HL-60/S4 treated with retinoic acid at 250 ng/mL for 4 days and 3 days (cell line): ENCODE data around the gene LIPT2.

ENCODE experiments used
- in situ Hi-C: fragments of 300-500 bp; cut with MboI; formaldehyde crosslinking; loops from 2 replicates; pipeline ENCODE4 v1.7.0; 2022; ENCODE audit warnings: low sequenced_read_pairs

The LIPT2 gene

DNA sequence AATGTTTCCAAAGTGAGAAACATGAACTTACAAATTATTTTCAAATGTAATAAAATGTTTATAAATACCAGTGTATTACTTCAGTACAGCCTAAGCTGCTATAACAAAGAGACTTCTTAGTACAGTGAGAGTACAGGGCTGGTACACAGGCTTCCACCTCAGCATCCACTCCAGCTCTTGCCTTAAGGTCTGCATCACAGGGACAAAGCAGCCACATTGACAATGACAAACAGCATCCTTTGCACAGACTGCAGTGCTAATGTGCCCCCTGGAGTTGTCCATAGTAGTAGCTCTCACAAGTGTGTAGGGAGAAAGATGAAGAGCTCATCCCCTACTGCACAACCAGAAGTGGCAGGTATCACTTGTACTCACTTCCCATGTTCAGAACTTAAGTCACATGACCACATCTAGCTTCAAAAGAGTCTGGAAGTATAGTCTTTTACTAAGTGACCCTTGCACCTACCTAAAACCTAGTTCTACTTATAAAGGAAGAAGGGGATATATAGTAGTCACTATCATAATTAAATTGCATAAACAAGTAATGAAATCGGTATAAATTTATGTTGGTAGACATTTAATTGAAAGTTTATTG is 10.7 kb upstream of the LIPT2 start:
- in situ Hi-C loops = no loop called here

DNA sequence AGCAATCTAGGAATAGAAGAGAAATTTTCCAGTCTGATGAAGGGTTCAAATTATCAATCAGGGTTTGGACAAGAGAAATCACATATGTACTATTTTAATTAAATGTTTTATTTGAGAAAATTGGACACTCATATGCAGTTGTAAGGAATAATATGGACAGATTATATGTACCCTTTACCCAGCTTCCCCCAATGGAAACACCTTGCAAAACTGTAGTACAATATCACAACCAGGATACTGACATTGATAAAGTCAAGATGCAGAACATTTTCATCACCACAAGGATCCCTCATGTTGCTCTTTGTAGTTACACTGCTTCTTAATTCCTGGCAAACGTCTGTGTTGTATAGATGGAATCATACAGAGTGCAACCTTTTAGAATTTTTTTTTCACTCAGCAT is 1.4 kb upstream of the LIPT2 start:
- in situ Hi-C loops = no loop called here

DNA sequence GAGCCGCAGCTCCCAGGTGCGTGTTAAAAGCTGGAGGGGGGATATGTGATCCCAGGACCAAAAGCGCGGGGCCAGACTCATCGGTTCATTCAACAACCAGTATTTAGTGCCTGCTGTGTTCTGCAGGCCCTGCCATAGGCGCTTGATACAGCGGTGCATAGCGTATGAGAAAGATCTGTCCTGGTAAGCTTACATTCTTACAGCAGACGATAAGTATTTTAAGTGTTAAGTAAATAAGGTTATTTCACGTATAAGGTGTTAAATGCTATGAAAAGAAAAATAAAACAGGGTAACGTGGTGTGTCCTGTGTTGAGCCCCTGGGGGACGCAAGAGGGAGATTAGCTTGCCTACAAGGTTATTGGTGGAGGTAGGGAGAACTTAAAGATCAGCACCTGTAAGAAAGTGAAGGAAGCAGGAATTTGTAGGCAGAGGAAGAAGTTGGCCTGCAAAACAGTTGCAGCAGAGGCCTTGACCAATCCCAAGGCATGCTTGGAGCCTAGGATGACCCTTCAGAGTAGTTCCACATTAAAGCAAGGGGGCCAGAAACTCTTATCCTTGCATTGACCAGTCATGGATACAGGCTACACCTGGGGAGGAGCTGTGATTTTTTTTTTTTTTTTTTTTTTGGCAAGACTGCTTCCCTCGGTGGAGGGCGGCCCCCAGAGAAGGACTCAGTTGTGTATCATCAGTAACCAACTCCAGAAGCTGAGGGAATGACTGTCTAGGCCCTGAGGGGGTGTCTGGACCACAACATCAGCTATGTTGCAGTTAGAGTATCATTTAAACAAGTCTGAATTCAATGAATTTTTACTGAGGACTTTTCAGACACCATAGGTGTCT is 487 bp upstream of the LIPT2 start:
- in situ Hi-C loops = no loop called here

DNA sequence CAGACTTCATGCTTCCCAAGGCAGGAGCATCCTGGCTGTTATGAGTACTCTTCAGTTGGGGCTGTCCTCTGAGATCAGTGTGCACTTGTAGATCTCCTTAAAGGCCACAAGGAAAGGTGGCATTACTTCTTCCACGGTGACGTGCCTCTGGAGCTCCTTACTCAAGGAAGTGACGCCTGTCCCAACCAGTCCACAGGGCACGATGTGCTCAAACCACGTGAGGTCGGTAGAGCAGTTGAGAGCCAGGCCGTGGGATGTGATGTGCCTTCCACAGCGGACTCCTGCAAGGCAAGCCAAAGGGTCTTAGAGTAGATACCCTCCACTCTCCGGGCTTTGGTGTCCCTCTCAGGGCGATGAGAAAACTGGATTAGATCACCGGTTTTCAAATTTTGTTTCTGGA is 1.4 kb downstream of the LIPT2 start:
- in situ Hi-C loops = no loop called here

DNA sequence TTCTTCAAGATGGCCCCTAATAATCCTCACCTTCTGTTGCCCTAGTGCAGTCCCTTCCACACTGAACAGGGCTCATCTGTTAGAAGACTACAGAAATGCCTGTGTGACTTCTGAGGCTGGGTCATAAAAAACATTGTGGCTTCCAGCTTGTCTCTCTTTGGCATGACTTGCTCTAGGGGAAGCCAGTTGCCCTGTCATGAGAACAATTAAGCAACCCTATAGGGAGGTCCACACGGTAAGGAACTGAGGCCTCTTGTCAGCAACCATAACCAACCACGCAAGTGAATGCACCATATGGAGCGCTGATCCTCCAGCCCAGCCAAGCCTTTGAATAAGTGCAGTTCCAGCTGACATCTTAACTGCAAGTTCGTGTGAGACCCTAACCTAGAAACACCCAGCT is 2.6 kb downstream of the LIPT2 start:
- in situ Hi-C loops = no loop called here

DNA sequence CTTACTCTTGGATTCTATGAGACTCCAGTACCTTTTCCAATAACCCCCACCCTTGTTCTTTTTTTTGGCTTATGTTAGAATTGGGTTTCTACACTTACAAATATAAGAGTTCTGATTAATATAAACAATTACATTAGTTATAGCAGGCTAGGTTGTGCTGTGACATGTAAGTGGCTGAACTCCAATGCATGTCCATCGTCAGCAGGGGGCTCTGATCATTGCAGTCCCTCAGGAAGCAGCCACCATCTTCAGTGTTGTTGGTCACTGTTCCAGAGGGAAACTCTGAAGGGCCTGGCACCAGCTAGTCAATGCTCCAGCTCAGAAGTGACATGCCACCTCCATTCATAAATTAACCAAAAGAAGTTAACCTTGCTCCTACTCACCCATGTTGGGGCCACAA is 5.6 kb downstream of the LIPT2 start:
- in situ Hi-C loops = no loop called here

DNA sequence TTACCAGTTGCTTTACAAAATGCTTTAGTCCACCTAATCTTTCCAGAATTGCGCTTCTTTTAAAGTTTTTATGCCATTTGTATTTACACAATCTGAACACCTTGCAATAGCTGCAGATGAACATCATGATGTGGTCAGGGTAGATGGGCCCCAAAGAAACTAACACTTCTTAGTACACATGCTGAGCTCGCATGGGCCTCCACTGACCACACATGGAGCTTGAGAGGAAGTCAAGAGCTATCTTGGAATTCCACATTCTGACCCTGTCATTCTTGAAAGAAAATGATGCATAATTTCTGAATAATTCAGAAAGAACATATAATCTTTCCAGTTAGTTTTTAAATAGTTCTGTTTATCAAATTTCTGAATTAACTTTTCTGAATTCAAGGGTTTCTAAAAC is 7.7 kb downstream of the LIPT2 start:
- in situ Hi-C loops = no loop called here

DNA sequence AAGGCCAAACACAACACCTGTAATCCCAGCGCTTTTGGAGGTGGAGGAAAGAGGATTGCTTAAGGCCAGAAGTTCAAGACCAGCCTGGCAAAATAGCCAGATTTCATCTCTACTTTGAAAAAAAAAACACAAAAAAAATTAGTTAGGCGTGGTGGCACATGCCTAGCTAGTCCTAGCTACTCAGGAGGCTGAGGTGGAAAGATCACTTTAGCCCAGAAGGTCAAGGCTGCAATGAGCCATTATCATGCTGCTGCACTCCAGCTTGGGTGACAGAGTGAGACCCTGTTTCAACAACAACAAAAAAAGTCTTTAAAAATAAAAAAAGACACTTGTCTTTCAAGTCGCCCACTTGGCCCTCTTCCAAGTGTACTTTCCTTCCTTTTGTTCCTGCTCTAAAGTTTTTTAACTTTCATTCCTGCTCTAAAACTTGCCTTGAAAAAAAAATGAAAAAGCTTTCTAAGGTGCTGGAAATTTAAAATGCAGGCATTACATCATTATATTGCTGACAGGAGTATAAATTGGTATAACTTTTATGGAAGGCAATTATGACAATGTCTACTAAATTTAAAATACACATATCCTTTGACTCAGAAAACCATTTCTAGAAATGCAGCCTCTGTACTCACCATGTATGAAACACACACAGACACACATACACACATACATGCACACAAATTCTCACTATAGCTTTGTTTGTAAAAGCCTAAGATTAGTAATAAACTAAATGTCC is 12.7 kb downstream of the LIPT2 start:
- in situ Hi-C loops = no loop called here

DNA sequence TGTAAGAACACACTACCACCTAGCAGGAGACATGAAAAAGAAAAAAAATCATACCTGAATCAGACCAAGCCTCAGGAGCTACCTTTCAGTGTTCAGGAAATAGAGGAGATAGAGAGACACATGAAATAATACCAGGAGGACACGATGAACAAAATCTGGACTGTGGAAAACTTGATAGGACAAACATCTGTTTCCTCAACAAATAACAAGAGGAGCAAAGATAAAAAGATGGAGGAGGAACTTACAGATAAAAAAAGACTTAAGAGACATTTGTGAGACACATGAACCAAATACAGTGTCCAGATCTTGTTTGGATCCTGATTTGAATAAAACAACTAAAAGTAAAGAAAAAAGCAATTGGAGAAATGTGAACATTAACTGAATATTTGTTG is 13.8 kb downstream of the LIPT2 start:
- in situ Hi-C loops = no loop called here

DNA sequence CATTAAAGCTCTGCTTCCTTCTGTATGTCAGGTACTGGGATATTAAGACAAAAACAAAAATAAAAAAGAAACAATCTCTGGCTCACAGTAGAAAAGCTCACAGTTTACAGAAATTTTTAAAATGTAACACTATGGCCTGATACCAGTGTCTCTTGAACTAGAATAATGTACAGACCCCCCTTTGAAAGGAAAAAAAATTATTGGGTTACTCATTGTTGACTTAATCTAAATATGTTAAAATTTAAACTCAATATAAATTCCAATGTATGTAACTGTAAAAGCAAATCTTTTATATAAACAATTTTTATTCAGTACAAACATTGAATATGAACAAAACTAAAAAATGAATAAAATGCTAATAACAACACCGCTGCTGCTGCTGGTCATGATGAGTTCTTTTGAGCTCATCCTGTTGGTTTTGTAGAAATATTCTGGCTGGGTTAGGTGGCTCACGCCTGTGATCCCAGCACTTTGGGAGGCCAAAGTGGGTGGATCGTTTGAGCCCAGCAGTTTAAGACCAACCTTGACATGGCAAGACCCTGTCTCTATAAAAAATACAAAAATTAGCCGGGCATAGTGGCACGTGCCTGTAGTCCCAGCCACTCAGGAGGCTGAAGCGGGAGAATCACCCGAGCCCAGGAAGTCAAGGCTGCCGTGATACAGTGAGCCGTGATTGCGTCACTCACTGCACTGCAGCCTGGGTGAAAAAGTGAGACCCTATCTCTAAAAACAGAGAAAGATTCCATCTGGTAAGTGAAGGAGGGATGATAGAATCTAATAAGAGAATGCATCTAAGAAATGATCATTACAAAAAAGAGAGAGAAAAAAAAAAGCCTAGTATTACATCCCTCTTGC is 14.4 kb downstream of the LIPT2 start:
- in situ Hi-C loops = no loop called here

DNA sequence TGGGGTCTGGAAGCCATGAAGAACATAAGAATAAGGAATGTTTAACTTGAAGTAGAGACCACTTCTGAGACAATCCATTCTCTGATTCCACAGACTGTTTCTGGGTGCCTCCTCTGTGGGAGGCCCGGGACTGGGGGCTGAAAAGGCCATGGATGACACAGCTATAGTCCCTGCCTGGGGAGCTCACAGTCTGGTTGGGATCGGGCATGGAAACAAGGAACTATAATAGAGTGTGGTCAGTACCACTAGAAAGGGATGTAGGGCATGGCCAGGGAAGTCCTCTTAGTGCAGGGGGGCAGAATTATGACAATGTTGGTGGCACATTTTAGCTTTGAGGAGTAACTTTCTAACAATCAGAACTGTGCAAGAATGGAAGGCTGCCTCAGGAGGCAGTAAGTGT is 17.0 kb downstream of the LIPT2 start:
- in situ Hi-C loops = no loop called here

DNA sequence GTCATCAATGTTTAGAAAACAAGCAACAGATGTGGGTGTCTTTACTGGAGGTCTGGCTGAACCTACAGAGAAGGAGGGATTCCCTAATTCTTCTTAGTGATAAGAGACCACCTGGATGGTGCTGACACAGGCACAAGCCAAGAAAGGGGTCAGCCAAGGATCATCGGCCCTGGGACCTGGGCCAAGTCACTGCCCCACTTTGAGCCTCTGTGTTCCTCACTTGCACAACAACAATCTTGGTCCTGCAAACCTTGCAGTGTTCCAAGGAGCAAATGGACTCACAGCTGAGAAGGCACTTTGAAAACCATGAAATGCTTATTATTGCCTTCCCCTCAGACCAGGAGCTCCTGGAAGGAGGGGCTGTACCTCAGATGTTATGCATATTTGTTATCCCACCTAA is 19.2 kb downstream of the LIPT2 start:
- in situ Hi-C loops = no loop called here

DNA sequence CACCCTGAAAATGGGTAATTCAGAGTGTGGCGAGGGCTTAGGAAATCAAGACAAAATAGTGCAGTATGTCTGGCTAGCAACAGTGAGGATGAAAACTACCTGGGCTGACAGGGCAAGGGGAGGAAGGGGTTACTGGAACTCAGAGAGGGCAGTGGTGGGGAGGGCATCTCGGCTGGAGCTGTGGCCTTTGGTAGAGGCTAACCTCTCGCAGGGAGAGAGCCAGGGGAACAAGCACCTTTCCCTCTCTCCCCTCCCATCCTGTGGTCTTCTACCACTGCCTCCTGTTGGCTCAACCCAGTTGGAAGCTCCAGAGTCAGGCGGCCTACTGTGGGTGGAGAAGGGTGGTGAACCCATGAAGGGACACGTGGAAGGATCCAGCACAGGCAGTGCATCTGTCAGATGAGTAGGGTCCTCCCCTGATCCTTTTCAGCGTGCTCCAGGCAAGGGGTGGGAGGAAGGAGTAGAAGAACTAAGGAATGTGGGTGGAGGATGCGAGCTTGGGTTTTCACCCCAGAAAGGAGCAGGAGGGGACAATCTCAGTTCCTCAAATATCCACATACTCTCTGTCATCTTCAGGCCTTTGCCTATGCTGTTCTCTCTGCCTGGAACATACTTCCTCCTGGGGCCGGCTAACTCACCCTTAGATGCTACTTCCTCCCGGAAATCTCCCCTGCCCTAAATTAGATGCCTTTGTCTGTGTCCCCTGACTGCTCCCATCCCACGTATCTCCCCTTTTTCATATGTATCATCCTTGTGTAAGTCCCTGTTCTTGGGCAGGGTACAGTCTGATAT is 19.9 kb downstream of the LIPT2 start:
- in situ Hi-C loops = no loop called here

DNA sequence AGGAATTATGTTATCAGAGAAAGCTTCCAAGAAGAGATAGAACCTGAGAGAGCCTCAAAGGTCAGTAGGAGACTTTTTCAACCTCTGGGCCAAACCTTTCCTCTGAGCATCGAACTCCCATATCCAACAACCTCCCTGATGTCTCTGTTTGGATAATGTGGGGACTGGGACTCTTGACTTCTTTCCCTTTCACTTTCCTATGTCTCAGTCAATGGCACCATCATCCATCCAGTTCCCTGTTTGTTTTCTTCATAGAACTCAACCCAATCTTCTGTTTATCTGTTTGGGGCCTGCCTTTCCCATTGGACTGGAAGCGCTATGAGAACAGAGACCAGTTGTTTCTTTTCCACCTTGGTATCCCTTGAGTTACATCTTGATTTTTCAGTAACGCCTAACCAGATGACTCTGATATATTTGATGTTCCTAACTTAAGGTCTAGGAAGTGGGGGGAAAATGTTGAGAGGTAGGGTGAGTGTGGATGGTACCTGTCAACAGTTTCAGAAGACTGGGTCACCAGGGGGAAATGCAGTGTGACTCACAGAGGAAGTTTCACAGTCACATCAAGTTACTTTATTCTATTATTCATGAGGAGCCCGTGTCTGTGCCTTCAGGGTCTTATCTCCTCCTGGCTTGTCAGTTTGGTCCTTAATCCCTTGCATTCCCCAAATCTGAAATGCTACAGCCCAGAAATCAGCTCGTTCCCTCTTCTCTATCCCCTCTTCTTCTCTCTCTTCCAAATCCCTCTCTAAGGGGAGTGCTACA is 21.7 kb downstream of the LIPT2 start:
- in situ Hi-C loops = no loop called here

DNA sequence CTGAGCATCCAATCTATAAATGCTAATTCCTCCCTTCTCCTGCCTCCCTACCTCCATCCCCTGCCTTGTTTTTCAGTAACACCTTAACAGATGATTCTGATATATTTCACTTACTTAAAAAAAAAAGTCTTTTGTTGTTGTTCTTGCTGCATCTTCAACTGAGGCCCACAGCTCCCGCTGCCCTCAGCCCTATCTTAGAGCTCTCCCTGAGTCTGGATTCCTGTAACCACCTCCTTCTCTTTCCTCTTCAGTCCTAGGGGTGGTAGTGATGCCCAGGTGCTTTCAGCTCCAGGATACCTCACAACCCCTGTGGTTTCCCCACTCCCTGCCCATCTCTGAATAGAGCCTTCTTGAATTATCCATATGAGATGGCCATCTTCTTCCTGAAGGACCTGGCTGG is 22.5 kb downstream of the LIPT2 start:
- in situ Hi-C loops = no loop called here

DNA sequence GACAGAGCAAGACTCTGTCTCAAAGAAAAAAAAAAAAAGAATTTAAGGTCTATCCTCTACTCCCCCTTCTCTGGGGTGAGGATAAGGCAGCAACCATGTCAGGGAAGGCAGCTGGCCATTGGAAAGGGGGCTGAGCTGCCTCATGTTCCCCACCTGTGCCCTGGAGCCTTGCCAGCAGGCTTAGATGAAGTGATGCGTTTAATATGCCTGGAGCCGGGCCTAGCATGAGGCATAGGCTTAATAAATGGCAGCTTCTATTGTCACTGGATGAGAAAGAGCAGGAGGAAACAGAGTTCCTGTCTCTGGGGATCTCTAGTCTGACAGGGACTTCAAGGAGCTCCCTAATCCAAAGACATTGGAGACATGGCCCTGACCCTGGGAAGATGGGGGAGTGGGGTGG is 23.0 kb downstream of the LIPT2 start:
- in situ Hi-C loops = no loop called here

DNA sequence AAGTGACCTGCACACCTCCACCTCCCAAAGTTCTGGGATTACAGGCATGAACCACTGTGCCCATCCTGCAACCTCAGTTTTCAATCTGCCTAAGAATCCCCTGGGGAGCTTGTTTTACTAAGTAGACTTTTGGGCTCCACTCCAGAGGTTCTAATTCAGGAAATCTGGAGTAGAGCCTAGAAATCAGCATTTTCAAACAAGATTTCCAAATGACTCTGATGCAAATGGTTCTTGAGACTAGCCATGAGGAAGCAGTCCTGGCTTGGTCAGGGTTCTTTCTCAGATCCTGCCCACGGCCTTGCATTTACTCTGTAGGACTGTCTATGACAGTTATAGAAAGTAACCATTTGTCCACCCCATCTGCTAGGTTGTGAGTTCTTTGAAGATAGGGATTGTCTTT is 24.6 kb downstream of the LIPT2 start:
- in situ Hi-C loops = no loop called here

DNA sequence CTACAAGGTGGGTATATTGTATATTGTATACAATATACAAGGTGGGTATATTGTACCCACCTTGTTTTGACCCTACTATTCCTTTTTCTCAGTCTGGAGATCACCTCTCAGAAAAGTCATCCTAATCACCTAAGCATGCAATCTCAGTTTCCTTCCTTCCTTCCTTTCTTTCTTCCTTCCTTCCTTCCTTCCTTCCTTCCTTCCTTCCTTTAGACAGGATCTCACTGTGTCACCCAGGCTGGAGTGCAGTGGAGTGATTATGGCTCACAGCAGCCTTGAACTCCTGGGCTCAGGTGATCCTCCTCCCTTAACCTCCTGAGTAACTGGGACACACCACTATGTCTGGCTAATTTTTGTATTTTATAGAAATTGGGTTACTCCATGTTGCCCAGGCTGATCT is 25.0 kb downstream of the LIPT2 start:
- in situ Hi-C loops = no loop called here

DNA sequence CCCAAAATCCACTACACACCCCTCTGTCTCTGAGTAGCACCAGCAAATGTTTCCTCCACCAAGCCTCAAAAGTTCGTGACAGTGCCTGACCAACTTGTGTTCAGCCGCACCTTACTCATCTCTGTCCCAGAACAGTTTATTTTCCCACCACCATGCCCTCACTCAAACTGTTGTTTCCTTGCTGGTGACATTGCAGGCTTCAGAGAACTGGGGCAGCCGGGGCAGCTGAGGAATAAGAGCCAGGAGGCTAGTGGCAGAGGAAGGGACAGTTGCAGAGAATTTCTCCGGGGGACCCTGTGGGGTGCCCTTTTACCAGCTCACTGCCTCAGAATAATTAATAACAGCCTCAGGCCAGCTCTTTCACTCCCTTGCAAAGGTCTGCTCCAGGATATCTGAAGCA is 25.5 kb downstream of the LIPT2 start:
- in situ Hi-C loops = no loop called here
